MM.1S (cell line): ENCODE results near the gene CCDC93.

ENCODE experiments used
- DNase-seq: peaks from one replicate; pipeline ENCODE4 v3.0.0-alpha.2; 2015
- H2AFZ ChIP-seq: fragments of 300-600 bp; sonication (generic); 2 replicates; pipeline ENCODE4 v1.6.0; 2016; ENCODE audit warnings: antibody characterized with exemption, low read length
- H3F3A ChIP-seq: fragments of 300-600 bp; sonication (generic); 2 replicates; pipeline ENCODE4 v1.6.1; 2016; ENCODE audit warnings: mild to moderate bottlenecking, antibody characterized with exemption, low read length, moderate library complexity, mixed read lengths; ENCODE audit not compliant: insufficient read depth
- H3K27ac ChIP-seq: fragments of 300-600 bp; sonication (generic); 2 replicates; pipeline ENCODE4 v1.5.1; 2016; ENCODE audit warnings: mild to moderate bottlenecking, low read length
- H3K27me3 ChIP-seq: fragments of 300-600 bp; sonication (generic); replicated peaks from 2 replicates; pipeline ENCODE4 v1.6.0; 2016; ENCODE audit warnings: low read length; ENCODE audit not compliant: insufficient read depth
- H3K36me3 ChIP-seq: fragments of 300-600 bp; sonication (generic); replicated peaks from 2 replicates; pipeline ENCODE4 v1.6.1; 2016; ENCODE audit warnings: mild to moderate bottlenecking, low read length, mixed read lengths; ENCODE audit not compliant: insufficient read depth
- H3K4me1 ChIP-seq: fragments of 300-600 bp; sonication (generic); 2 replicates; pipeline ENCODE4 v1.6.1; 2016; ENCODE audit warnings: low read length, mixed read lengths
- H3K4me2 ChIP-seq: fragments of 300-600 bp; sonication (generic); 2 replicates; pipeline ENCODE4 v1.6.0; 2016; ENCODE audit warnings: low read depth, low read length
- H3K4me3 ChIP-seq: fragments of 300-600 bp; sonication (generic); 2 replicates; pipeline ENCODE4 v1.5.1; 2016; ENCODE audit warnings: low read length, mixed read lengths
- H3K79me2 ChIP-seq: fragments of 300-600 bp; sonication (generic); 2 replicates; pipeline ENCODE4 v1.6.1; 2016; ENCODE audit warnings: mixed run types, low read length, mixed read lengths
- H3K9ac ChIP-seq: fragments of 300-600 bp; sonication (generic); 2 replicates; pipeline ENCODE4 v1.6.1; 2016; ENCODE audit warnings: low read length, mixed read lengths
- H3K9me2 ChIP-seq: fragments of 300-600 bp; sonication (generic); replicated peaks from 2 replicates; pipeline ENCODE4 v1.6.1; 2016; ENCODE audit warnings: mild to moderate bottlenecking, low read length, mixed read lengths; ENCODE audit not compliant: insufficient read depth
- H3K9me3 ChIP-seq: fragments of 300-600 bp; sonication (generic); replicated peaks from 2 replicates; pipeline ENCODE4 v1.6.1; 2016; ENCODE audit warnings: mild to moderate bottlenecking, low read length, mixed read lengths; ENCODE audit not compliant: insufficient read depth
- H4K20me1 ChIP-seq: fragments of 300-600 bp; sonication (generic); 2 replicates; pipeline ENCODE4 v1.6.1; 2016; ENCODE audit warnings: mild to moderate bottlenecking, low read length, moderate library complexity, mixed read lengths; ENCODE audit not compliant: insufficient read depth
- EZH2 ChIP-seq: fragments of 300-600 bp; sonication (generic); optimal IDR thresholded peaks from 2 replicates; pipeline ENCODE3; 2017; ENCODE audit warnings: low read depth, mild to moderate bottlenecking, antibody characterized with exemption, low read length, mixed read lengths
- EZH2phosphoT487 ChIP-seq: fragments of 300-600 bp; sonication (generic); IDR thresholded peaks from 2 replicates; pipeline ENCODE4 v1.6.1; 2018; ENCODE audit warnings: antibody characterized with exemption, low read length
- TF ChIP-seq, protein P1 (sequence below): fragments of 300-600 bp; sonication (generic); IDR thresholded peaks from 2 replicates; pipeline ENCODE4 v1.5.1; 2016; ENCODE audit warnings: antibody characterized with exemption, low read length, mixed read lengths

The CCDC93 gene

DNA sequence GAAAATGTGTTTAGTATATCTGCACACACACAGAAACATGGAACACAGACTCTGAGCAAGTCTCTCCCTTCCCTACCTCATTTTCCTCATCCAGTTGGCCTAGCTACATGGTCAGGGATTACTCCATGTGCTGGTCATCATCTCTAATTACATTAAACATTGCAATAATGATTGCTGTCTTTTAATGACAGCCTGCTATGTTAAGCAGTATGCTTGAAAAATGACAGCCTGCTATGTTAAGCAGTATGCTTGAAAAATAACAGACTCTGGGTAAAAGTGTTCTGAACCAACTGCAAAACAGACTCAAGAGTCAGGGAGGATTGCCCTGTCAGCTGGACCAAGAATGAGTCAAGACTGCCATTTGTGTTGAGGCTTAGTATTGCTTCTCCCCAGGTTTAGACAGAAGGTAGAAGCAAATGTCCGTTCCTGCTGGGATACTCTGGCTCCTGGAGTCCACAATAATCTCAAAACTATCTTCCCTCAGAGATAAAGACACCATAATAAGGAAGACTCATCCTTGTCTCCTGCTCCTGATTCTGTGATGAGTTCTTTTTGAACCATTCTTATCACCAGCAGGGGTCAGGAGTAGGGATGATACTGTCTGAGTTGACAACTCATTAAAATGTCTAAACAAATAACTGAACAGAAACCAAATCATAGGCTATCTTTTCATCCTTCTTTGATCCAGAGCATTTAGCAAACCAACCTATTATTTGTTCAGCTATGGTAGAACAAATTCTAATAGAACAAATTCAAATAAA lies 57.7 kb downstream of the CCDC93 start:
- H3K27me3 ChIP-seq: no peaks in the 10 kb centered on the region
- no peak overlapping the region for H2AFZ ChIP-seq
- no peak for DNase-seq
- H3K27ac ChIP-seq: no peak overlapping the region
- no peaks in the 10 kb centered on the region; the same call in none of the 2 replicates for H3K36me3 ChIP-seq
- no peaks in the 10 kb centered on the region for H3K9me3 ChIP-seq
- no peak overlapping the region for H3K9ac ChIP-seq
- H3K4me2 ChIP-seq: no peak overlapping the region
- no peak overlapping the region for H3K4me3 ChIP-seq
- no peaks in the 10 kb centered on the region for H3K9me2 ChIP-seq
- no peaks in the 10 kb centered on the region for H3K4me1 ChIP-seq
- H4K20me1 ChIP-seq: no peaks in the 10 kb centered on the region
- H3F3A ChIP-seq: no peaks in the 10 kb centered on the region
- H3K79me2 ChIP-seq: no peaks in the 10 kb centered on the region
- TF ChIP-seq, protein P1, sequence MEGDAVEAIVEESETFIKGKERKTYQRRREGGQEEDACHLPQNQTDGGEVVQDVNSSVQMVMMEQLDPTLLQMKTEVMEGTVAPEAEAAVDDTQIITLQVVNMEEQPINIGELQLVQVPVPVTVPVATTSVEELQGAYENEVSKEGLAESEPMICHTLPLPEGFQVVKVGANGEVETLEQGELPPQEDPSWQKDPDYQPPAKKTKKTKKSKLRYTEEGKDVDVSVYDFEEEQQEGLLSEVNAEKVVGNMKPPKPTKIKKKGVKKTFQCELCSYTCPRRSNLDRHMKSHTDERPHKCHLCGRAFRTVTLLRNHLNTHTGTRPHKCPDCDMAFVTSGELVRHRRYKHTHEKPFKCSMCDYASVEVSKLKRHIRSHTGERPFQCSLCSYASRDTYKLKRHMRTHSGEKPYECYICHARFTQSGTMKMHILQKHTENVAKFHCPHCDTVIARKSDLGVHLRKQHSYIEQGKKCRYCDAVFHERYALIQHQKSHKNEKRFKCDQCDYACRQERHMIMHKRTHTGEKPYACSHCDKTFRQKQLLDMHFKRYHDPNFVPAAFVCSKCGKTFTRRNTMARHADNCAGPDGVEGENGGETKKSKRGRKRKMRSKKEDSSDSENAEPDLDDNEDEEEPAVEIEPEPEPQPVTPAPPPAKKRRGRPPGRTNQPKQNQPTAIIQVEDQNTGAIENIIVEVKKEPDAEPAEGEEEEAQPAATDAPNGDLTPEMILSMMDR: peak; percentile 23
- no peak for TF ChIP-seq EZH2phosphoT487

DNA sequence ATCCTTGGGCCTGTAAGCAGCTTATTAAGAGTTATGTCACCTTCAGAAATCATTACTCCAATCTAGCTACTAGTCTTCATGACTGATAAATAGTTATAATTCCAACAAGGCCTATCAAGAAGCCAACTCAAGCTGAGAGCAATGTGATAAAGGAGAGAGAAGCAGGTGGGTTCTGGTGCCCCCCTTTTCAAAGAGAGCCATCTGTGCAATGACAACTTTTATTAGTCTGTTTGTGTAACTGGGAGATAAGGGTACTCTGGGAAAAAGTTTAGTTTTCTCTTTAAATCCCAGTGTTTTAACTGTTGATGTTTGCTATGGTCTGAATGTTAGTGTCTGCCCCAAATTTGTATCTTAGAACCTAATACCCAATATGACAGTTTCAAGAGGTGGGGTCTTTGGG lies 60.6 kb downstream of the CCDC93 start:
- Histone ChIP-seq H3K4me3 (no peak overlapping the region), H3K9me2 (no peaks in the 10 kb centered on the region), H4K20me1 (no peaks in the 10 kb centered on the region), H3K27me3 (no peaks in the 10 kb centered on the region), H3K79me2 (no peaks in the 10 kb centered on the region), H3F3A (no peaks in the 10 kb centered on the region), H3K9me3 (no peaks in the 10 kb centered on the region), H3K27ac (no peak overlapping the region), H3K4me1 (no peaks in the 10 kb centered on the region), H3K4me2 (no peak overlapping the region), H3K36me3 (peaks cover 3% of the 10 kb centered on the region), H2AFZ (no peak overlapping the region), H3K9ac (no peak overlapping the region)
- TF ChIP-seq, protein P1: no peak
- no peak for TF ChIP-seq EZH2phosphoT487
- no peak for TF ChIP-seq EZH2
- DNase-seq: no peak

DNA sequence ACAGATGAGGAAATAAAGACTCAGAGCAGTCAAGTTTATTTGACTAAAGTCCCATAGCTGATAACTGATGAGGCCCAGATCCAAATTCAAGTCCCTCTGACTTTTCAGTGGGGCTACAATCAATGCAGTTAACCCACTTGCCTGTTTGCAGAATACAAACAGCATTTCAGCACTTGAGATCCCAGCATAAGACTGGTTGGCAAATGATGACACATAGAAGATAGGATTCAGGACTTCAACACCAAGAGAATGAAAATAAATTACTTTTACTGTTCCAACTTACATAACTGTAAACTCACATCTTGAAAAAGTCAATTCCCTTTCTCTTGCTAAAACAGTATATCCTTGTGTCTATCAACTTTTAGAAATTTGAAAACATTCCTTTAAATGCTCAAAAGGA lies 61.2 kb downstream of the CCDC93 start:
- no peak overlapping the region for H3K27ac ChIP-seq
- no peaks in the 10 kb centered on the region for H3K4me1 ChIP-seq
- H3K79me2 ChIP-seq: no peaks in the 10 kb centered on the region
- no peak overlapping the region for H3K4me2 ChIP-seq
- H4K20me1 ChIP-seq: no peaks in the 10 kb centered on the region
- H3K27me3 ChIP-seq: no peaks in the 10 kb centered on the region
- no peaks in the 10 kb centered on the region for H3F3A ChIP-seq
- DNase-seq: no peak
- TF ChIP-seq EZH2: no peak
- TF ChIP-seq, protein P1: no peak
- TF ChIP-seq EZH2phosphoT487: no peak
- no peak overlapping the region for H2AFZ ChIP-seq
- H3K9me3 ChIP-seq: no peaks in the 10 kb centered on the region
- H3K9me2 ChIP-seq: no peaks in the 10 kb centered on the region
- no peak overlapping the region for H3K4me3 ChIP-seq
- peaks cover 4% of the 10 kb centered on the region for H3K36me3 ChIP-seq
- no peak overlapping the region for H3K9ac ChIP-seq
